Myocyte (in vitro differentiated cells): Measurements from ENCODE around the gene ADD3. TPM values are rescaled to one million over a fixed set of nuclear protein-coding genes. Genes with fewer than 3 reads are reported as not detected.
"Not testable (repeated sequence)": the region's sequence is repeated elsewhere in the genome, so short reads cannot be mapped to it uniquely, and the experiment has no call there.

ENCODE experiments used
- DNase-seq: peaks from one replicate; pipeline ENCODE4 v3.0.0-alpha.2; 2012; ENCODE audit warnings: low read depth
- total RNA-seq: library from RNA; depleted of rRNA; stranded (reverse); fragments of >200 nt; gene quantifications from 2 replicates; pipeline ENCODE4 v1.2.3, GENCODE V29; 2014

Gene ADD3
- total RNA-seq, 1 donor from 2014 or later = 799 TPM

GRCh38 chr10:110103921-110104461 is 96.2 kb downstream of the ADD3 start:
- DNase-seq = no peak

GRCh38 chr10:110105873-110106272 is 98.1 kb downstream of the ADD3 start:
- DNase-seq = no peak

- no peak for DNase-seq
Observed at GRCh38 chr10:110107430-110107829, 99.6 kb downstream of the ADD3 start.

- DNase-seq = no peak
Observed at GRCh38 chr10:110107887-110108286, 100.1 kb downstream of the ADD3 start.

GRCh38 chr10:110109511-110109910 is 101.7 kb downstream of the ADD3 start:
- DNase-seq = no peak

GRCh38 chr10:110110338-110110737 is 102.6 kb downstream of the ADD3 start:
- DNase-seq = no peak

- no peak for DNase-seq
Observed at GRCh38 chr10:110113670-110114337, 106.0 kb downstream of the ADD3 start.

GRCh38 chr10:110114668-110115067 is 106.9 kb downstream of the ADD3 start:
- not testable (repeated sequence) for DNase-seq

- no peak for DNase-seq
Observed at GRCh38 chr10:110115784-110116520, 108.2 kb downstream of the ADD3 start.

- peak; percentile 84 for DNase-seq
Observed at GRCh38 chr10:110118891-110119621, 111.3 kb downstream of the ADD3 start.

GRCh38 chr10:110123594-110123993 is 115.8 kb downstream of the ADD3 start:
- DNase-seq = no peak

- no peak for DNase-seq
Observed at GRCh38 chr10:110129490-110129889, 121.7 kb downstream of the ADD3 start.

- DNase-seq = no peak
Observed at GRCh38 chr10:110134917-110135316, 127.1 kb downstream of the ADD3 start.

GRCh38 chr10:110135836-110136235 is 128.1 kb downstream of the ADD3 start:
- DNase-seq = not testable (repeated sequence)

- DNase-seq = peak; percentile 77
Observed at GRCh38 chr10:110137142-110137545, 129.4 kb downstream of the ADD3 start.

- peak; percentile 77 for DNase-seq
Observed at GRCh38 chr10:110138197-110138812, 130.5 kb downstream of the ADD3 start.

- DNase-seq = no peak
Observed at GRCh38 chr10:110141185-110141584, 133.4 kb downstream of the ADD3 start.

GRCh38 chr10:110141871-110142635 is 134.3 kb downstream of the ADD3 start:
- DNase-seq = no peak

- DNase-seq = no peak
Observed at GRCh38 chr10:110142965-110143364, 135.2 kb downstream of the ADD3 start.

GRCh38 chr10:110144507-110144906 is 136.7 kb downstream of the ADD3 start:
- DNase-seq = no peak

GRCh38 chr10:110147961-110148360 is 140.2 kb downstream of the ADD3 start:
- DNase-seq = peak; percentile 66
